GM19397 (cell line): ENCODE results near the gene CTNNA2.

Experiments used
- ATAC-seq: cut with Tn5 transposase; IDR thresholded peaks from one replicate; pipeline ENCODE4 v1.9.1; 2021; ENCODE audit warnings: mild to moderate bottlenecking, moderate library complexity; ENCODE audit not compliant: unreplicated experiment

Gene CTNNA2

GRCh38 chr2:79700651-79701050, 187.8 kb downstream of the CTNNA2 start:
- ATAC-seq: no peak

- no peak for ATAC-seq
Observed at GRCh38 chr2:79702905-79703304, 190.1 kb downstream of the CTNNA2 start.

- ATAC-seq: no peak
Observed at GRCh38 chr2:79711098-79711497, 198.2 kb downstream of the CTNNA2 start.

- no peak for ATAC-seq
Observed at GRCh38 chr2:79713131-79713785, 200.4 kb downstream of the CTNNA2 start.

GRCh38 chr2:79714283-79714682, 201.4 kb downstream of the CTNNA2 start:
- ATAC-seq: no peak

GRCh38 chr2:79715338-79715737, 202.5 kb downstream of the CTNNA2 start:
- ATAC-seq: no peak

- no peak for ATAC-seq
Observed at GRCh38 chr2:79716266-79716665, 203.4 kb downstream of the CTNNA2 start.

GRCh38 chr2:79717364-79718007, 204.6 kb downstream of the CTNNA2 start:
- no peak for ATAC-seq

- ATAC-seq: no peak
Observed at GRCh38 chr2:79721061-79721460, 208.2 kb downstream of the CTNNA2 start.

GRCh38 chr2:79721966-79722365, 209.1 kb downstream of the CTNNA2 start:
- ATAC-seq: no peak

- no peak for ATAC-seq
Observed at GRCh38 chr2:79723830-79724229, 211.0 kb downstream of the CTNNA2 start.

GRCh38 chr2:79729532-79729931, 216.7 kb downstream of the CTNNA2 start:
- no peak for ATAC-seq

- ATAC-seq: no peak
Observed at GRCh38 chr2:79734518-79734917, 221.7 kb downstream of the CTNNA2 start.

GRCh38 chr2:79740879-79741443, 228.1 kb downstream of the CTNNA2 start:
- ATAC-seq: no peak

- no peak for ATAC-seq
Observed at GRCh38 chr2:79750321-79750720, 237.5 kb downstream of the CTNNA2 start.

GRCh38 chr2:79757526-79757925, 244.7 kb downstream of the CTNNA2 start:
- no peak for ATAC-seq

GRCh38 chr2:79758042-79758441, 245.2 kb downstream of the CTNNA2 start:
- no peak for ATAC-seq

GRCh38 chr2:79758749-79759282, 246.0 kb downstream of the CTNNA2 start:
- no peak for ATAC-seq

GRCh38 chr2:79770926-79771325, 258.1 kb downstream of the CTNNA2 start:
- ATAC-seq: no peak

- no peak for ATAC-seq
Observed at GRCh38 chr2:79771493-79771892, 258.6 kb downstream of the CTNNA2 start.

GRCh38 chr2:79774016-79774415, 261.2 kb downstream of the CTNNA2 start:
- ATAC-seq: no peak

GRCh38 chr2:79776461-79776860, 263.6 kb downstream of the CTNNA2 start:
- no peak for ATAC-seq
